ENCODE data around the gene PIK3R6. TPM values are rescaled to one million over a fixed set of nuclear protein-coding genes. Genes with fewer than 3 reads are reported as not detected.

The PIK3R6 gene
- polyA plus RNA-seq, 1 donor (not counting 4 experiments of a cell fraction or from before 2014, with no cell fraction given) = 0.03 TPM

DNA sequence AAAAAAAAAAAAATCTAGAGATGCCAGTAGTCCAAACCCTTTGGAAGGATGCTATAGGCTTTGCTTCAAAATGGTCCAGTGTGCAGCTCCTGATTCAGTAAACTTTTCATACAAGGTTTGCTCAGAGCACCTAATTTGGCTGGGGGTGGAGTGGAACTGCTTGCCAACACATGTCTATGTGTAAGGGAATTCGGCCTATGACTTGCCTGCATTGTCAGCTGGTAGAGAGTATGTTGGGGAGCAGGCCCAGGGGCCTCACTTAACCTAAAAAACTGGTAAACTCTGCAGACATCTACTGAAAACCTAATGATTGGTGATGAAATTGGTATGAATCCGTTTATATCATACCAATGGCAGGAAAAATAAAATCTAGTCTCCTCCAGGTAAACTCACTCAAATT, 66.8 kb downstream of the PIK3R6 start:
- DNase-seq (ENCODE audit: low read depth, low spot score) (no peak), FAIRE-seq (no peak)
- Histone ChIP-seq H3K27ac (ENCODE audit: control insufficient read depth, insufficient read depth, low read length) (no peak overlapping the region), H3K4me3 (ENCODE audit: control insufficient read depth in 2 of 3, extremely low read depth in 1 of 3, insufficient read depth in 2 of 3, low read depth in 1 of 3, low read length in 3 of 3) (no peak overlapping the region), H3K4me2 (ENCODE audit: control insufficient read depth, extremely low read depth, insufficient read depth, low read depth, low read length) (no peak overlapping the region), H2AFZ (ENCODE audit: control insufficient read depth, low read length) (no peak overlapping the region), H3K79me2 (ENCODE audit: control insufficient read depth, insufficient read depth, low read length) (no peaks in the 10 kb centered on the region), H3K36me3 (ENCODE audit: control insufficient read depth in 2 of 2, extremely low read depth in 1 of 2, insufficient read depth in 2 of 2, low read length in 2 of 2) (no peaks in the 10 kb centered on the region), H3K27me3 (ENCODE audit: control insufficient read depth, extremely low read depth, insufficient read depth, low read length) (peaks cover 11% of the 10 kb centered on the region), H3K9me1 (ENCODE audit: control insufficient read depth, extremely low read depth, insufficient read depth, low read length) (no peaks in the 10 kb centered on the region), H3K9me3 (ENCODE audit: control insufficient read depth, low read depth, low read length) (no peaks in the 10 kb centered on the region), H4K20me1 (ENCODE audit: control insufficient read depth, extremely low read depth, insufficient read depth, low read length) (no peaks in the 10 kb centered on the region), H3K4me1 (ENCODE audit: control insufficient read depth, extremely low read depth, insufficient read depth, low read length) (peaks cover 2% of the 10 kb centered on the region), H3K9ac (ENCODE audit: control insufficient read depth, extremely low read depth, insufficient read depth, low read length) (no peak overlapping the region)
- dilution Hi-C loops (cut with MboI; ENCODE audit: extremely low pct_ligation_motif_present, low sequenced_read_pairs) = no loop called here
- TF ChIP-seq EZH2 (IDR thresholded peaks at IDR 0.05; ENCODE audit: low read length) = no peak
- TF ChIP-seq, protein P1, sequence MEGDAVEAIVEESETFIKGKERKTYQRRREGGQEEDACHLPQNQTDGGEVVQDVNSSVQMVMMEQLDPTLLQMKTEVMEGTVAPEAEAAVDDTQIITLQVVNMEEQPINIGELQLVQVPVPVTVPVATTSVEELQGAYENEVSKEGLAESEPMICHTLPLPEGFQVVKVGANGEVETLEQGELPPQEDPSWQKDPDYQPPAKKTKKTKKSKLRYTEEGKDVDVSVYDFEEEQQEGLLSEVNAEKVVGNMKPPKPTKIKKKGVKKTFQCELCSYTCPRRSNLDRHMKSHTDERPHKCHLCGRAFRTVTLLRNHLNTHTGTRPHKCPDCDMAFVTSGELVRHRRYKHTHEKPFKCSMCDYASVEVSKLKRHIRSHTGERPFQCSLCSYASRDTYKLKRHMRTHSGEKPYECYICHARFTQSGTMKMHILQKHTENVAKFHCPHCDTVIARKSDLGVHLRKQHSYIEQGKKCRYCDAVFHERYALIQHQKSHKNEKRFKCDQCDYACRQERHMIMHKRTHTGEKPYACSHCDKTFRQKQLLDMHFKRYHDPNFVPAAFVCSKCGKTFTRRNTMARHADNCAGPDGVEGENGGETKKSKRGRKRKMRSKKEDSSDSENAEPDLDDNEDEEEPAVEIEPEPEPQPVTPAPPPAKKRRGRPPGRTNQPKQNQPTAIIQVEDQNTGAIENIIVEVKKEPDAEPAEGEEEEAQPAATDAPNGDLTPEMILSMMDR (optimal IDR thresholded peaks at IDR 0.05 in 1 of 3, IDR thresholded peaks at IDR 0.05 in 1 of 3, conservative IDR thresholded peaks at IDR 0.05 in 1 of 3; ENCODE audit: extremely low read depth in 1 of 3, insufficient read depth in 2 of 3, low read length in 3 of 3) = no peak

DNA sequence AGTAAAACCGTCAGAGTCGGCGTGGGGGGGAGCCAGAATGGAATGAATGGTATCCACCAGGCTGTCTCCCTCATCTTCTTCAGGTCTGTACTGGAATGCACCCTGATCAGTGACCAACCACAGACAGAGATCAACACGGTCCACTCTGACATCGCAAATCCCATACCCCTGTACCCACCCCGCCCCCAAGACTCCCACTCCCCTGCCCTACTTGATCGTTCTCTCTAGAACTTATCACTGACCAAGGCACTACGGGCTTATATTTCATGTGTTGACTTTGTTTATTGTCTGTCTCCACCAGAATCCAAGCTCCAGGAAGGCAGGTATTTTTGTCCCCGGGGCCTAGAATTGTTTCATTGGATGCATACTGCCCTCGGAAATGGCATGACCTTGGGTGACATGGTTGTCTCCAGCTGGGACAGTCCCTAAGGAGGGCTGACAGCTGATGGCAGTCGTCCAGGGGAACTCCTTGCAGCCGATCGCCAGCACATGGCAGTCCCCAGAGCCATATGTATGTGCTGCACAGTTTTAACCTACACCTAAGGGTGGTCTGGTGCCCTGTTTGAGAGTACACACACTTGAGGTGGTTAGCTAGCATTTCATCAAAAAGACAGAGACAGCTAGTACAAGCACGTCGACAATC, 67.8 kb downstream of the PIK3R6 start:
- dilution Hi-C loops (cut with MboI; ENCODE audit: extremely low pct_ligation_motif_present, low sequenced_read_pairs) = no loop called here
- Histone ChIP-seq H3K4me2 (ENCODE audit: control insufficient read depth, extremely low read depth, insufficient read depth, low read depth, low read length) (no peak overlapping the region), H3K9ac (ENCODE audit: control insufficient read depth, extremely low read depth, insufficient read depth, low read length) (no peak overlapping the region)

More for the DNA sequence above, 67.8 kb downstream of the PIK3R6 start:
- Histone ChIP-seq H3K36me3 (ENCODE audit: control insufficient read depth in 2 of 2, extremely low read depth in 1 of 2, insufficient read depth in 2 of 2, low read length in 2 of 2) (no peaks in the 10 kb centered on the region), H3K27me3 (ENCODE audit: control insufficient read depth, extremely low read depth, insufficient read depth, low read length) (peaks cover 11% of the 10 kb centered on the region), H3K4me3 (ENCODE audit: control insufficient read depth in 2 of 3, extremely low read depth in 1 of 3, insufficient read depth in 2 of 3, low read depth in 1 of 3, low read length in 3 of 3) (no peak overlapping the region), H3K79me2 (ENCODE audit: control insufficient read depth, insufficient read depth, low read length) (no peaks in the 10 kb centered on the region), H3K9me1 (ENCODE audit: control insufficient read depth, extremely low read depth, insufficient read depth, low read length) (no peaks in the 10 kb centered on the region), H3K9me3 (ENCODE audit: control insufficient read depth, low read depth, low read length) (no peaks in the 10 kb centered on the region), H2AFZ (ENCODE audit: control insufficient read depth, low read length) (no peak overlapping the region), H3K4me1 (ENCODE audit: control insufficient read depth, extremely low read depth, insufficient read depth, low read length) (peaks cover 2% of the 10 kb centered on the region), H3K27ac (ENCODE audit: control insufficient read depth, insufficient read depth, low read length) (no peak overlapping the region), H4K20me1 (ENCODE audit: control insufficient read depth, extremely low read depth, insufficient read depth, low read length) (no peaks in the 10 kb centered on the region)
- TF ChIP-seq, protein P1 (optimal IDR thresholded peaks at IDR 0.05 in 1 of 3, IDR thresholded peaks at IDR 0.05 in 1 of 3, conservative IDR thresholded peaks at IDR 0.05 in 1 of 3; ENCODE audit: extremely low read depth in 1 of 3, insufficient read depth in 2 of 3, low read length in 3 of 3) = no peak
- no peak for TF ChIP-seq EZH2 (IDR thresholded peaks at IDR 0.05; ENCODE audit: low read length)
- DNase-seq (ENCODE audit: low read depth, low spot score) (no peak), FAIRE-seq (no peak)
